CD4-positive, alpha-beta T cell treated with Interleukin-1 beta for 1 hour (primary cell): ENCODE results near the gene NFIX.

ENCODE experiments used
- DNase-seq, 2 donors: peaks; one replicate each; pipeline ENCODE4 v3.0.0-alpha.2; 2020 to 2022

NFIX gene

DNA sequence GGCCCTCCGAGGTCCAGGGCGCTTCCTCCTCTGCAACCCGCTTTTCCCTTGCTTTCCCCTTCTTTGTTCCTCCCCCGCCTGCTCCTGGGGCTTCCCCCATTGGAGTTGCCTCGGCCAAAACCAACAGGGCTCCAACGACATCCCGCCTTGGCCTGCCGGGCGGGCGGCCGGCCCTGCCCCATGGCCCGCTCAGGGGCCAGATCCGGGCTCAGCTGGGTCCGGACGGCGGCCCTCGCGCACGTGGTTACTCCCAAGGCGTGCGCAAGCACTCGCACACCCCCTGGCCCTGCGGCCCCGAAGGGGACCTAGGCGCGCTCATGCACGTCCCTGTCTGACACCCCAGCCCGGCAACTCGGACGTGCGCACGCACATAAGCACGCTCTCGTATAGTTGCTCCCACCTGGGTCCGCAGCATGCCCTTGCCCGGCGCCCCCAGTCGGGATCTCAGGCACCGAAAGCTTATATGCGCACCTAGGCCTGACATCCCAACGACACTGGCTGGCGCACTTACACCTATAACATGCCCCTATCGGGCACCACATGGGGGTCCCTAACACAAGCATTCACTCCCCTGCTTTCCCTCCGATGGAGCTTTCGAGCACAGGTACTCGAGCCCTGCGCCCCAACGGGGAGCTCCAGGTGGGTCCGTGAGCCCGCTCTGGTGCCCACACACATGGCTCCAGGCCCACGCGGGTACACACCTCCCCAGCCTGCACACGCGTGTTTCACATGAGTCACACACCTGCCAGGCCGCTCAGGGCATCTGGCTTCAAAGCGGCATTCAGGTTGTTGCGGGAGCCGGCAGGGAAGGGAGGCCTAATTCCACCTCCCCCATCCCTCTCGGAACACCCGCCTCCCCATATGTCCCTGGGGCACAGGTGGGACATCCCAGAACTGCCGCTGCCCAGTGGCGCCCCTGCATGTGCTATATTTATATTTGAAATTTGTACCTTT is 15.0 kb downstream of the NFIX start:
- DNase-seq, result no peak

DNA sequence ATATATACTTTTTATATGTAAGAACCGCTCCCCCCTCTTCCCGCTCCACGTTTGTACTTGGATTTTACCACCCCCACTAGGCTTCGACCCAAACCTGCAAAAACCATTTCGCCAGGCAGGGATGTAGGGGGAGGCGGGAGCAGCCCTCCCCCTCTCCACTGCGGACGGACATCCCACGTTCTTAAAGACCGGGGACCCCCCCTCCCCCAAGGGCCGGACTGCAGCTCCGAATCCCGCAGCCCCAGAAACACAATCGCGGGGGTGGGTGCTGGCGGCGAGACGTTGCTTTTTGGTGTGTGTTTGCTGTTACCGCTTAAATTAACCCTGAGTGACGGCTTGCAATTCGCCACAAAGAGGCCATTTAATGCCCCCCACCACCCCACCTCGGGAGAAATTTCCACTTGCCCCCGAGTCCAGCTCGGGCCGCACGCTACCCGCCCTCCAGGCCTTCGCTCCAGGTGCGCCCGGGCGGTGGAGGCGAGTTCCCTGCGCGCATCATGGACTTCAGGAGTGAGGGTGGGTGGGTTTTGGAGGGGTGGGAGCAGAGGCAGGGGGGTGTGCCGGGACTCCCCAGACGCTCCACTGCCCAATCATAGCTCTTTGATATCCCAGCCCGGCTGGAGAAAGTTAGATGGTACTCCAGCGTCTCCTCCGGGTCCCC is 15.8 kb downstream of the NFIX start:
- DNase-seq, result no peak

DNA sequence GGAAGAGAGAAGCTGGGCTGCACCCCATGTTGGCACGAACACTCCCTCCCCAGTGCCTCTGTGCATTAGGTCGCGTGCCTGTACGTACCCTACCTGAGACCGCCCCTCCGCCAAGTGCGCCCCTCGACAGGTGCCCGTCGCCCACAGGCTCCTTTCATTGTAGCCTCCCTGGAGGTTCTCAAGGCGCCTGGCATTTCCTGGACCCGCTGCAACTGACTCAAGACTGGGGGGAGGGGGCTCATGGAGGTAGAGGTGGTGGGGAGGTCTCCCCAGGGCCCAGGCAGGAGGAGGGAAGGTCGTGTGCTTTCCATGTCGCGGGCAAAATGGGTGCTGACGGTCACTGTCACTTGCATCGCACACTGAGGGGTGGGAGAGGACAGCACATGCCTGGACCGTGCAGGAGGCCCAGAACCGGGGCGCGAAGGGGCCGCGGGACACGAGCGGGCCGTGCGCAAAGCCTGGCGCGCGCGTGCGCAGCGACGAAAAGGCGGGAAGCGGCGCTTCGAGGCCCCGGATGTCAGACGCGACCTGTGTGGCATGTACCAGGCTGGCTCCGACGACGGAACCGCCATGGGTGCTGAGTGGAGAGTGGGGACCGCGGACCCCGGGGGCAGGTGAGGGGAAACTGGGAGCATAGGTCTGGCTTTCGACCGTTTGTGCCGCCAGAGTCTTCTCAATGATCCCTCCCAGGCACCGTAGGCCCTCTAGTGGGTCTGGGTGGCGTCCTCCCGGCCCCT is 16.5 kb downstream of the NFIX start:
- no peak for DNase-seq

DNA sequence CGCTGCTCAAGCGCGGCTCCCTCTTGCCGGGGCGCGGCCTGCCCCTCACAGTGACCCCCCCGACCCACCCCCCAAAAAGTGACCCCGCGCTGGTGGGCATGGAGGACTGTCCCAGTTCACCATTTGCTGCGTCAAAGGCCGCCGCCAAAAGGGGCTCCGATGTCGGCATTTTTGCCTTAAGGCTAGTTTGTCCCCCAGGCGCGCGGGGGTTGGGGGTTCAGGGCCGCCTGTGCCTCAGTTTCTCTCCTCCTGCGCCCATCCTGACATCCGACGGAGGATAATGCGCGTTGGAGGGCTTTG is 17.1 kb downstream of the NFIX start:
- DNase-seq, result no peak

DNA sequence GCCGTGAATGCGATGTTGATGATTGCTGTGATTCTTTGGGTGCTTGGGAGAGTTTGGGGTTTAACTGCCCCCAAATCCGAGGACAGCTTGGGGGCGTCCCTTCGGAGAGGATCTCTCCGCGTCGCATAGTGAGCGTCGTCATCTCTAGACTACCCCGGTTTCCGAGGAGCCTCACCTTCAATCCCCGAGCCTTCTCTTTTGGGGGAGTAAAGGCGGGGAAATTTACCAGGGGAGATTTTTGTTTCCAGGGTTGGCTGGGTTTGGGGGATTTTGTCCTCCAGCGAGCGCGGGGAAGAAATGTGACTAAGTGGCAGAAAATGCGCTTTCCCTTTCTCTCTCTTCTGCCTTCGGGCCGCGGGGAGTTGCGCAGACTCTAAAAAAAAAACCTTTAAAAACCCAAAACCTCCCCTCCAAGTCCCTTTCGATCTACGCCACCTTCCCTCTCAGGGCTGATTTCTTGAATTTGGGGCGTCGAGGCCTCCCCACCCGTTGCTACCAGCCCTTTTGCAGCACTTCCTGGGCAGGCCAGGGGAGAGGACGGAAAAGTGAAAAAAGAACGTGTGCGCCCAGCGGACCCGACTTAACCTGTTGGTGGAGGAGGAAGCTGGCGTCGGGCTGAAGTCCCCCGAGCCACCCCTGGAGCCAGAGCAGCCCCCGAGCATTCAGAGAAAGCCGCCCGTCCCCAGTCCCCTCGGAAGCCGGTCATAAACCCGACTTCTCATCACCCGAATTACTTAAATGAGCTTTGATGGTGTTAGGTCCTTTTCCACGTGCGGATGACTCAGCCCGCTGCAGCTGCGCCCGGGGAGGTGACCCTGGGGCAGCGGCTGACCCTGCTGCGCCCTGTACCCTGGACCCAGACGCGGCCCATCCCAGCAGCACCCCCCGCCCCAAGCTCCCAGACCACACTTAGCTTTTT is 17.7 kb downstream of the NFIX start:
- DNase-seq, result peak; percentile 28 to 32

DNA sequence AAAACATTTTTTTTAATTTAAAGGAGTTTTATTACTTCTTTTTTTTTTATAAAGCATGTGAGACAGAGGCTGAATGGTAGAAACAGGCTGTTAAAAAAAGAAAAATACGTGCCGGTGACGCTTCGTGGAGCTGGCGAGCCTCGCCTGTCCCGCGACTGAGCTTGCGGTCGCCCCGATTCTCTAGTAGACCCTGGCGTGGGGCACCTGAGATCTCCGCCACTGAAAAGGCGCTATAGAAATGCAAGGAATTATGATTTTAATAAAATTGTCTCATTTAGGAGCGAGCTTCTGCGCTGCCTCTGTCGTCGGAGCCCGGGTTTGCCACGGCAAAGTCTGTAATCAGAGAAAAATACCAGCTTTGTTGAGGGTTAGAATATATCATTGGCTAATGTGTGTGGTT is 18.4 kb downstream of the NFIX start:
- no peak for DNase-seq

DNA sequence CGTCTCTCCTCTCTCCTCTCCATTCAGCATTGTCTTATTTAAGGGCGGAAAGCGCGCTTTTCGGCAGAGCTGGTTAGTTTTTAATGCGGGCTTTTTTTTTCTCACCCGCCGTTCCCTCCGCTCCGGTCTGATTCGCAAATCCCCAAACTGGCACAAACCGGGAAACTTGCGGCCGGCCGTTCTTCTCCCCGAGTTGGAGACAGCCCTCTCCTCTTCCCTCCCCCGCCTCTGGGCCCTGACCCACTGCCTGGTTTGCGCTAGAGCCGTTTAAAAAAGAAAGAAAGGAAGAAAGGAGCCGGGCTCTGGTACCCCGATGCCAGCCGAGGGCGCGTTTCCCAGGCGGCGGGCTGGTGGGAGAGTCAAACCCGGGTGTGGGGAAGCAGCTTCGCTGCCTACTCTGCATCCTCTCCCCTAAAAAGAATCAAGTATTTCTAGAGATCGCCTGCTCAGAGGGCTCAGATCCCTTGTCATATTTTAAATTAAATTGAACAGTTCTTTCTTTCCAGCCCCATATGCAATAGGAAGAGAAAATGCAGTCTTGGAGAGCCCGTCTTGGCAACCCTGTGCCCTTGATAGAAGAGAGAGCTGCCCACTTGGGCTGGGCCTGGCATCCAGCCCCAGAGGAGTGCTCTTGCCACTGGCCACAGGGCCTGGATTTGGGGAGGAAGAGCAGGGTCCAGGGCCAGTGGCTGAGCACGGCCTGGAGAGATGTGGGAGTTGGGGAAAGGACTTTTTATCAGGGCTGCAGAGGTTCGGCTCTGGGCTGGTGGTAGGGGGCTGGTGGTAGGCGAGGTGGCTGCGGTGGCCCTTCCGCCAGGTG is 19.0 kb downstream of the NFIX start:
- no peak for DNase-seq

DNA sequence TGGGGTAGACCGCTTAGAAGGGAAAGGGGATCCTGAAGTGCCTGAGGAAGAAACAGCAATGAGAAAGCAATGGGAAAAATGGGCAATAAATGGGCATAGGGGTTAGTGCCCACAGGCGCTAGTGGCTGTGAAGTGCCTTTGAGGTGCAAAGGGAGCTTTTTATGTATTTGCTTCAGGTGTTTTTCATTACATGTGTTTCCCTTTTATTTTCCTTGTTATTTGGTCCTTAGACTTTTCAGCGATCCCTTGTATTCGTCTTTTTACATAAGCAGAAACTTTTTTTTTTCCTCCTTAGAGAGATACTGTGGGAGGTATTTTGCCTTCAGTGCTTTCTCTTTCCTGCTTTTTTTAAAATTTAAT is 19.6 kb downstream of the NFIX start:
- DNase-seq, result no peak

DNA sequence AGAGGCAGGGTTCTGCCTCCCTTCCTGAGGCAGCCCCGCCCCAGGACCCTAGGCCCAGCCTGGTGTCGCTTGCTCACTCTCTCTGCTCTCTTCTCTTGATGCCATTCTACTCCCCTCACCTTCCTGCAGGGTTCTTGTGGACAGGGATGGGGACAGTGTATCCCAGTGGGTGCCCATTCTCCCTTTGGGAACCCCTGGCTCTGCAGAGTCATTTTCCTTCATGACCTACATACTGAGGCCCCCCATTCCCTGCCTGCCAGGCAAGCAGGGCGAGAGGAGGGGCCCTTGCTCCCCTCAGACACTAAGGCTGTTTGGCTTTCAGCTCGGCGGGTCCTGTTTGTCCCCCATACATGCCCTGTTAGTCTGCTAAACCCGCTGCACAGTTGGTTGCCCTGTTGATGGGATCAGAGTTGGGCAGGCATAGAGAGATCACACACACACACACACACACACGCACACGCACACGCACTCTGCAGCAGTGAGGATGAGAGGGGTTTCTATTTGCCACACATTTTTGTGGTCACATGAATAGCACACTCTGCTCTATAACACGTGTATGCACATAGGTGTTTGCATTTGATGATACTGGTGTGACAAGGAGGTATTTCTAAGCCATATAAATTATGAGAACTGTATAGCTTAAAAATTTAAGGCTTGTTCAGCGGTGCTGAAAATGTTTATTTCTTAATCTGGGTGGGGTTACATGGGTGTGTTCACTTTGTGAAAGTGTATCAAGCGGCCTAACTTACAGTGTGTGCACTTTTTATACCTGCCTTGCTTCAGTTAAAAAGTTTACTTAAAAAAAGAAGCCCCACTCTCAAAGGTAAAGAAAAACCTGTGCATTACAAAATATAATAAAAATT is 20.3 kb downstream of the NFIX start:
- no peak for DNase-seq

DNA sequence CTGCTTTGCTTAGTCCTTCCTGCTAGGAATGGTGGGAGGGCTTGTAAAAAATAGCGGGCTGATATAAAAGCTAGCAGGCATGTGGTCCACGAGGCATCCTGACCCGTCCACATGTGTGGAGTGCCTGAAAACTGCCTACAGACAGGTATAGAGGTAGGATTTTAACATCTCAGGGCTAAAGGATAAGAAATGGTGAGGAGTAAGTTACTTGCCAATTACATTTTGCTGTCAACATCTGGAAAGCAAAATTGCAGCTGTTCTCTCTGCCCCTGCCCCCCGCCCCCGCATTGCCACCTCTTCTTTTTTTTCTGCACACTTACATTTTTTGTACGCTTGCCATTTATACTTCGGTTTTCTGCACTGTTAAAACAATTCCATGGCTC is 21.0 kb downstream of the NFIX start:
- DNase-seq, result no peak

DNA sequence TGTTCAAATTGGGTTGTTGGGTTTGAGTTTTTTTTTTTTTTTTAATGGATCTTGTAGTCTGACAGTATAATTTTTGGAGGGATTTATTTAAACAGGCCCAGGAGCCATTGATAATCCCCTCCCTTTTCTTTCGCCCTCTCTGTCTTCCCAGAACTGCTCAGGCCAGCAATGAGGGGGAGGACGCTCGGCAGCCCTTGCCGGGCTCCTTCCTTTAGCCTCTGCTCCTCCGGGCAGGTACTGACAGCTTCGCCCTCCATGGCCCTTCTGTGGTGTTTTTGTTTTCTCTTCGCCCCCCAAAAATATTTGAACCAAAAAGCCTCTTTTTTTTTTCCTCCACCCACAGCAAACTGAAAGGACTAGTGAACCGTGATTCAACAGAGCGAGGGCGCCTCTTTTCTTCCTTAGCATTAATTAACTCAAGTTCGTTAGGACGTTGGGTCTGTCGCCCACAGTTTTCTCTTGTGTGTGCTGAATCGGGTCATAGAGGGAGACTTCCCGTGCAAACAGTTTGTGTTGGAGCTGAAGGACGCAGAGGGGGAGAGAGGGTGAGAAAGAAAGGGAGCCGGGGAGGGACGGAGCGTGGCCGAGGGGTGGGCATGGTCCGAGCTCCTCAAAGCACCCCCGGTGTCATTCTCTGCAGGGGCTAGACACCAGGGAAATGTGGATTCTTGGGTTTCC is 21.5 kb downstream of the NFIX start:
- DNase-seq, result no peak

DNA sequence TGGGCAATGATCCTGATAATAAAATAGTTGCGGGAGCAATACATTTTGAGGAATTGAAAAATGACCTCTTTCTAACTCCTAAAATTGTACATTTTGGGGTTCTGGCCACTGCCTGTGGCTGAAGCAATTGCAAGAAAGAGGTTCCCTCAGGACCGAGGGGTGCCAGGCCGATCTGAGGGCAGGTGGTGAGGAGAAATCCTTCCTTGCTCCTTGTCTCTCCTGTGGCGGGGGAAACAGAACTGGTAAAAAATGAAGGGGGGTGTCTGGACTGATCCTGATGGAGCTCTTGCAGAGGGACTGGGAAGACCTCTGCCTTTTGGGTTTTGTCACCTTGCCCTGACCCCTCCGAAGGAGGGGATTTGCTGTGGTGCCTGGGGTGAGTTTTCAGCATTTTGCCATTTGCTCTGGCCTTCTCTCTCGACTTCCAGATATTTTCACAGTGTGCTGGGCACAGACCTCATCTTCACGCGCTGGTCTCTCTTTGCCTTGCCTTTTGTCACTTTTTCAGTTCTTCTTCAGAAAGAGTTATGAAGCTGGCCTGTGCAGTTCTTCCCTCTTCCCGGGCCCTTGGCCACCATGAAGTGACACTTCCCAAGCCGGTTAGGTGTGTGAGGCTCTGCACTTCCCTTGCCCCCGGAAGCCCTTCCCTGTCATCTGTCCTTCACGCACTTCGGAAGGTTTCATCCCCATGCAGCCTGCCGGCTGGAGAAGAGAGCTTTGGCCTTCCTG is 22.2 kb downstream of the NFIX start:
- DNase-seq, result no peak

DNA sequence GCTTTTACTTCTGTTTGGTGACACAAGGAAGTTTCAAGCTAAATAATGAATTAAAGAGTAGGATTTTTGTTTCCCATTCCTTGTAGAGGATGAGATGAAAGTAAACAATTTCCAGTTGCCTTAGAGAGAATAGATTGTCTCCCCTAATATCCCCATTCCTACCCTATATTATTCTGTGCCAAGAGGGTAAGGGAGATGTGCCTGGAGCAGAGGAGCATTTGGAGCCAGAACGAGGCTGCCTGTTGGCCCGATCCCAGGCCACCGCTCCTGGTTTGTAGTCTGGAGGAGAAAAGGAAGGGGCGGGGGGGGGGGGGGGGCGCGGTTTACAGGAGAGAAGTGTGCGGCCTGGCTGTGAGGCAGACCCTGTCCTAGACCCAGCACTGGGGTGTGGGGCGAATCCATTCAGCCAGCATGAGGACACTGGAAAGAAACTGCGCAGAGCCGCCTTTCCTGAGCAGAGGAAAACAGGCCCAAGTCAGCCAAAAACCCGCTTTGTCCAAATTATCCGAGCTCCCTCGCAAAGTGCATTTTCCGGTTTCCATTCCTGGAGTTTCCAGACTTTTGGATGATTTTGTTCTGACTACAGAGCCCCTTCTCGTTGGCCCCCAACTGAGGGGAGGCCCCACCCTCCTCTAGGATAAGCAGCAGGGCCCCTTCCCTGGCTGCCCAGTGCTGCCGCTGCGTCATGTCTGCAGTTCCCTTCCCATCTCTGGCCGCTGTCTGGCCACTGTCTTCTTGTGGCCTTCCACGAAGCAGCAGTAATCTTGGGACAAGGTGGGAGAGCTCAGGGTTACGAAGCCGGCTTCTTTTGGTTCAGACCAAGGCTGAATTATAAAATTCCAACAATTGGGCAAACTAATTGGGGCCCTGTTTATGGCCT is 23.0 kb downstream of the NFIX start:
- DNase-seq, result no peak

DNA sequence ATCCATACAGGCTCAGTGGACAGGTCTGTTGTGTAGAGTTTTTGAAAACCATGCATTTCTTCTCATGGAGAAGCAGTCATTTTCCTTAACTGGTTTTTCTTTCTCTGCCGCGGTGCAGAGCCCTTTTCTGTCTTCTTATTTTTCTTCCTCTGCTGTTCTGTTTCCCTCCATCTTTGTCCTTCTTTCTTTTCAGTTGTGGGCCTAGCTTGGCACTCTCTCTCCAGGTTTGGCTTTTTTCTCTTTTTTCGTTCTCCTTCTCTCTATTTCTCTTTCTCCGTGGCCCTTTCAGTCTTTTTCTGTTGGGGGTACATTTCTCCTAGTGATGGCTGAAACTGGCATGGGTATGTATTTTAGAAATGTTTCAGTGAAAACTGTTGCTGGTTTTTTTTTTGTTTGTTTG is 24.1 kb downstream of the NFIX start:
- no peak for DNase-seq

DNA sequence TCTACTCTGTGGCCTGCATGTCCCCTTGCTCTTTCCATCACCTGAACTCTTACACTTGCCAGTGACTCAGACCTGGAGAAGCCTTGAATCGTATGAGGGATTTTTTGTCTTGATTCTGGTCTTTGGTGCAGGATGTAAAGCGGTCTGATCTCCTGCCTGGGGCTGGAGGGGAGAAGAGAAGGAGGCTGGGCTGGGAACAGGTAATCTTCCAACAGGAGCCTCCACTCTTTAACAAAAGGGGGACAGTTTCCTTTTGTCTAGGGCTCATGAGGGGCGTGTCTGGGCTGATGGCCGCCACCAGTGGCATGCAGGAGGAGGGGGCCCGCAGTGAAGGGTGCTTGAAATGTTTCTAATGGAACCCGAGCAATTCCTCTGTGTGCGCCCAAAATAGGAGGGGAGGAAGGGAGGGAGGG is 24.7 kb downstream of the NFIX start:
- no peak for DNase-seq

DNA sequence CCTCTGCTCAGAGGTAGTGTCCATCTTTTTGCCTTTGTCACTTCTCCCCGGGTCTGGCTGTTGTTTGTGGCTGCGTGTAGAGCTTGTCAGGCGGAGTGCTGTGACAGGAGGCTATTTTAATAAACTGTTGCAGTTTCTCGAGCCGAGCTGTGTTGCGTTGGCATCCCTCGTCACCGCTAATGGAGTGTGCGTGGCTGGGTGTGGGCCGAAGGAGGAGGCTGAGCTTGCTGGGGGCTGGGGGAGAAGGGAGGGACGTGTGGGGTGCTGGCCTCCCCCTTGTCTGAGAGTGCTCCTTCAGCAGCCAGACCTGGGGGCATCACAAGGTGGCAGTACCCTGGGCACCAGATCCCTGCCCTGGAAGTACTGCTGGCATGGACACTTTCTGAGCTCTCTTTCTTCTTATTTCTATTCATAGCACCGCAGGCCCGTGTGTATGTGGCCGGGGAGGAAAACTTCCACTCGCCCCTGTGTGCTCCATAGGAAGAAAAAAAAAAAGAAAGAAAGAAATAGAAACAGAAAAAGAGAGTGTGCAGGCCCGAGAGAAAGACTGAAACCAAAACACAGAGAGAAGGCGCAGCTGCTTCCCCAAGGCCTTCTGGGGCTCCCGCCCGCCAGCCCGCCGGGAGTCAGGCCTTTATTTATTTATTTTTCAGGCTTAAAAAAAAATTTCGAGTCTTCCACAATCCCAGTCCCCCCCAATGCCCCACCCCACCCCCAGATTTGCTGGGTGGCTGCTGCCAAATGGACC is 27.0 kb downstream of the NFIX start:
- DNase-seq, result no peak

DNA sequence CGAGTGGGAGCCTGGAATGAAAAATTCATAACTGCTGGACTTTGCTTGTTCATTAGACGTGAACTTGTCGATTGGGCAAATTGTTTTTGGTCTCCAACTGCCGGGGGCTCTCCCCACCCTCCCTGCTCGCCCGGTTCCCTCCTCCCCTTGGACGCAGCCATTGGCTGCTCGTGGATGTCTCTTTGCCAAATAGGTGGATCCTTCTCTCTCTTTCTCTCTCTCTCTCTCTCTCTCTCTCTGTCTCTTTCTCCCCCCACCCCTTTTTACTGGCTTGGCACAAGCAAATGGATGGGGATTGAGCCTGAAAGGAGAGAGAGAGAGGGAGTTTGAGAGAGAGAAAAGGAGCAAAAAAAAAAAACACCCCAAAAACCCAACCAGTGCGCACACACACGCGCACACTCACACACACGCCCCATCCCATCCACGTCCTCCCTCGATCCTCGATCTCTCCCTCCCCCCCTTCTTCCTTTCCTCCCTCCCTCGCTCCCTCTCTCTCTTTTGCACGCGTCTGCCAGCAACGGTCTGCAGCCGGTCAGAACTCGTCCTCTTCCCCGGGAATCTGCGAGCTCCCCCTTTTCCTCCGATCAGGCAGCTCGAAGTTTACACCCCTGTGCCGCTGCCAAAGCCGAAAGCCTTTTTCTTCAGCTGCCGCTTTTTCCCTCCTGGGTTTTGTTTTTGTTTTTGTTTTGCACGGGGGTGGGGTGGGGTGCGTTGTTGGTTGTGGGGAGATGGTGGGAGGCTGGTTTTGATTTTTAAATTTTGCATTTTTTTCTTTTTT is 27.8 kb downstream of the NFIX start:
- no peak for DNase-seq
